GM18502 (cell line): ENCODE results near the gene DGKE.

Source experiments
- ATAC-seq: cut with Tn5 transposase; IDR thresholded peaks from one replicate; pipeline ENCODE4 v1.9.1; 2021; ENCODE audit warnings: mild to moderate bottlenecking; ENCODE audit not compliant: unreplicated experiment, poor library complexity

DGKE gene

GRCh38 chr17:56910509-56911235, 76.7 kb downstream of the DGKE start:
- no peak for ATAC-seq

- no peak for ATAC-seq
These were observed 78.4 kb downstream of the DGKE start for GRCh38 chr17:56912105-56912999.

- ATAC-seq, result no peak
These were observed 79.0 kb downstream of the DGKE start for GRCh38 chr17:56913000-56913311.

- peak; percentile 50 for ATAC-seq
These were observed 79.5 kb downstream of the DGKE start for GRCh38 chr17:56913353-56913866.

- ATAC-seq, result peak; percentile 76
These were observed 80.1 kb downstream of the DGKE start, which contains the start of gene TRIM25 for GRCh38 chr17:56913867-56914580. TSS of gene TRIM25 (minus strand) at chr17:56914049. CDS start at chr17:56913988, 61 bp downstream.

- no peak for ATAC-seq
These were observed 80.8 kb downstream of the DGKE start for GRCh38 chr17:56914581-56915273.

- ATAC-seq, result no peak
These were observed 83.8 kb downstream of the DGKE start for GRCh38 chr17:56917559-56918296.

GRCh38 chr17:56918916-56919315, 85.0 kb downstream of the DGKE start:
- no peak for ATAC-seq
